H1 (cell line): ENCODE measurements around the gene CDK5. TPM values are rescaled to one million over a fixed set of nuclear protein-coding genes. Genes with fewer than 3 reads are reported as not detected.
A peak's percentile ranks its signal among the peaks of the same experiment; 100 is the strongest.

Experiments
- CTCF ChIA-PET: fragments of 300-600 bp; sonication (Branson Sonifier 250); formaldehyde crosslinking; loops from one replicate; lab custom pipeline; 2021; ENCODE audit not compliant: partially characterized antibody; lab: Charles Lee
- POLR2A ChIA-PET: fragments of 300-600 bp; sonication (Branson Sonifier 250); formaldehyde crosslinking; loops from one replicate; lab custom pipeline; 2021; ENCODE audit warnings: inconsistent platforms; ENCODE audit not compliant: partially characterized antibody; lab: Charles Lee
- DNase-seq, 2 experiments: peaks; one replicate each; pipeline versions ENCODE4 v3.0.0 to v3.0.0-alpha.2; 2010 to 2022; ENCODE audit warnings: low spot score in 2 of 2, low read depth in 1 of 2, mixed read lengths in 1 of 2
- FAIRE-seq: peaks from 2 replicates; lab custom pipeline; 2011; peaks lifted over from hg19 to GRCh38; lab: Jason Lieb, UNC
- H2AFZ ChIP-seq: 2 replicates; pipeline ENCODE4 v1.8.1; 2012; ENCODE audit warnings: low read length, inconsistent platforms
- H2AK5ac ChIP-seq: 2 replicates; pipeline ENCODE4 v1.6.1; 2013; ENCODE audit warnings: low read depth, low read length
- H2BK120ac ChIP-seq: replicated peaks from 2 replicates; pipeline ENCODE3; 2013; ENCODE audit warnings: low read depth, low read length, inconsistent platforms
- H2BK12ac ChIP-seq: 2 replicates; pipeline ENCODE4 v1.6.1; 2013; ENCODE audit warnings: low read depth, low read length
- H2BK15ac ChIP-seq: 2 replicates; pipeline ENCODE4 v1.6.1; 2013; ENCODE audit warnings: low read length
- H2BK20ac ChIP-seq: 2 replicates; pipeline ENCODE4 v1.6.1; 2013; ENCODE audit warnings: low read length
- H2BK5ac ChIP-seq: 2 replicates; pipeline ENCODE4 v1.6.1; 2013; ENCODE audit warnings: low read depth, low read length
- H3K14ac ChIP-seq: 2 replicates; pipeline ENCODE4 v1.6.1; 2013; ENCODE audit warnings: inconsistent platforms; ENCODE audit not compliant: insufficient read length
- H3K18ac ChIP-seq: 2 replicates; pipeline ENCODE4 v1.6.1; 2013; ENCODE audit warnings: low read length; ENCODE audit errors: extremely low read depth
- H3K23ac ChIP-seq: 2 replicates; pipeline ENCODE4 v1.6.1; 2013; ENCODE audit warnings: inconsistent platforms; ENCODE audit not compliant: insufficient read length
- H3K23me2 ChIP-seq: 2 replicates; pipeline ENCODE4 v1.6.1; 2013; ENCODE audit warnings: low read depth, low read length
- H3K27ac ChIP-seq: 2 replicates; pipeline ENCODE4 v1.6.1; 2011; ENCODE audit warnings: low read depth, low read length, inconsistent platforms
- H3K27me3 ChIP-seq, 4 experiments: replicated peaks in 1 of 4; 1 replicate in 1 of 4; 2 replicates in 3 of 4; pipeline versions ENCODE4 v1.6.1 to v1.8.1; 2011 to 2013; ENCODE audit warnings: low read length in 3 of 4, mild to moderate bottlenecking in 3 of 4, inconsistent platforms in 2 of 4, mixed read lengths in 2 of 4, moderate library complexity in 1 of 4; ENCODE audit not compliant: control insufficient read depth in 3 of 4, insufficient read depth in 3 of 4; ENCODE audit errors: extremely low read depth in 1 of 4
- H3K36me3 ChIP-seq, 4 experiments: 2 replicates each; pipeline versions ENCODE4 v1.6.1 to v1.8.1; 2011 to 2013; ENCODE audit warnings: mild to moderate bottlenecking in 4 of 4, low read length in 3 of 4, moderate library complexity in 2 of 4, control low read depth in 1 of 4, inconsistent platforms in 1 of 4; ENCODE audit not compliant: insufficient read depth in 4 of 4, control insufficient read depth in 2 of 4
- H3K4ac ChIP-seq: replicated peaks from 2 replicates; pipeline ENCODE3; 2013; ENCODE audit warnings: low read length, low read depth, mixed read lengths, inconsistent platforms; ENCODE audit not compliant: insufficient read length
- H3K4me1 ChIP-seq, 4 experiments: replicated peaks in 1 of 4; 1 replicate in 1 of 4; 2 replicates in 3 of 4; pipeline versions ENCODE4 v1.6.1 to v1.8.1; 2011 to 2013; ENCODE audit warnings: low read length in 3 of 4, inconsistent platforms in 2 of 4, mixed read lengths in 1 of 4; ENCODE audit not compliant: insufficient read depth in 4 of 4, control insufficient read depth in 3 of 4
- H3K4me2 ChIP-seq, 2 experiments: 2 replicates each; pipeline versions ENCODE4 v1.6.1 to v1.8.1; 2011 to 2013; ENCODE audit warnings: low read depth in 2 of 2, low read length in 2 of 2, control low read depth in 1 of 2, inconsistent platforms in 1 of 2, mild to moderate bottlenecking in 1 of 2; ENCODE audit not compliant: insufficient read depth in 1 of 2
- H3K4me3 ChIP-seq, 4 experiments: fragments of 200-600, 300-600 bp in 1 of 4; sonication (generic), shearing (Covaris generic), sonication (Bioruptor Twin) in 1 of 4; 2 replicates each; pipeline versions ENCODE4 v1.5.1 to v1.8.1; 2011 to 2016; ENCODE audit warnings: low read length in 4 of 4, low read depth in 3 of 4, control low read depth in 2 of 4, inconsistent platforms in 2 of 4, mild to moderate bottlenecking in 2 of 4, mixed read lengths in 1 of 4, moderate library complexity in 1 of 4; ENCODE audit not compliant: insufficient read depth in 2 of 4; ENCODE audit errors: extremely low read depth in 1 of 4
- H3K56ac ChIP-seq: replicated peaks from 2 replicates; pipeline ENCODE3; 2013; ENCODE audit warnings: low read depth, mild to moderate bottlenecking, mixed read lengths, low read length, inconsistent platforms; ENCODE audit not compliant: insufficient read length
- H3K79me1 ChIP-seq: 2 replicates; pipeline ENCODE4 v1.6.1; 2013; ENCODE audit warnings: low read depth, low read length, control low read depth
- H3K79me2 ChIP-seq, 2 experiments: 2 replicates each; pipeline versions ENCODE4 v1.6.1 to v1.8.1; 2012 to 2013; ENCODE audit warnings: low read length in 2 of 2, mild to moderate bottlenecking in 2 of 2, inconsistent platforms in 1 of 2; ENCODE audit not compliant: insufficient read depth in 2 of 2, control insufficient read depth in 1 of 2
- H3K9ac ChIP-seq, 4 experiments: replicated peaks in 1 of 4; 1 replicate in 1 of 4; 2 replicates in 3 of 4; pipeline versions ENCODE4 v1.6.1 to v1.8.1; 2011 to 2013; ENCODE audit warnings: low read depth in 3 of 4, low read length in 3 of 4, control low read depth in 2 of 4, mild to moderate bottlenecking in 2 of 4, moderate library complexity in 2 of 4, inconsistent platforms in 1 of 4; ENCODE audit errors: extremely low read depth in 1 of 4
- H3K9me3 ChIP-seq, 2 experiments: 2 replicates each; pipeline versions ENCODE4 v1.6.1 to v1.8.1; 2012 to 2013; ENCODE audit warnings: mild to moderate bottlenecking in 2 of 2, moderate library complexity in 2 of 2, control low read depth in 1 of 2, inconsistent platforms in 1 of 2, low read depth in 1 of 2, low read length in 1 of 2, mixed read lengths in 1 of 2; ENCODE audit not compliant: insufficient read depth in 2 of 2
- H4K20me1 ChIP-seq, 2 experiments: replicated peaks in 1 of 2; 2 replicates each; pipeline versions ENCODE3 to v1.8.1; 2011 to 2013; ENCODE audit warnings: inconsistent platforms in 2 of 2, low read length in 2 of 2, mild to moderate bottlenecking in 1 of 2; ENCODE audit not compliant: insufficient read depth in 2 of 2, control insufficient read depth in 1 of 2
- H4K5ac ChIP-seq: 2 replicates; pipeline ENCODE4 v1.6.1; 2013; ENCODE audit warnings: low read length, low read depth, mixed read lengths, inconsistent platforms; ENCODE audit not compliant: insufficient read length
- H4K8ac ChIP-seq: 2 replicates; pipeline ENCODE4 v1.8.0; 2013; ENCODE audit warnings: mild to moderate bottlenecking, moderate library complexity, low read length, inconsistent platforms; ENCODE audit not compliant: insufficient read depth; ENCODE audit errors: extremely low read depth
- H4K91ac ChIP-seq: replicated peaks from 2 replicates; pipeline ENCODE3; 2013; ENCODE audit warnings: low read length, mixed read lengths, inconsistent platforms; ENCODE audit not compliant: insufficient read length
- ASH2L ChIP-seq: fragments of 200-600, 300-600 bp; sonication (generic); IDR thresholded peaks from one replicate; pipeline ENCODE4 v1.7.1; 2017; ENCODE audit warnings: low read length
- ATF3 ChIP-seq: IDR thresholded peaks from 2 replicates; pipeline ENCODE4 v1.6.1; 2011; ENCODE audit warnings: low read depth, mild to moderate bottlenecking, low read length; ENCODE audit not compliant: insufficient read depth
- CTBP2 ChIP-seq: IDR thresholded peaks from 2 replicates; pipeline ENCODE4 v1.7.0; 2011; ENCODE audit warnings: borderline replicate concordance, mild to moderate bottlenecking, moderate library complexity, mixed read lengths, low read length; ENCODE audit not compliant: insufficient read depth, insufficient read length
- E2F6 ChIP-seq: IDR thresholded peaks from 2 replicates; pipeline ENCODE4 v1.6.1; 2012; ENCODE audit warnings: inconsistent platforms
- FOSL1 ChIP-seq: IDR thresholded peaks from 2 replicates; pipeline ENCODE4 v1.6.1; 2011; ENCODE audit warnings: mild to moderate bottlenecking, low read depth, low read length, moderate library complexity; ENCODE audit not compliant: insufficient read depth
- KDM1A ChIP-seq: fragments of 200-600, 300-600 bp; sonication (generic); IDR thresholded peaks from 2 replicates; pipeline ENCODE4 v1.7.1; 2016; ENCODE audit warnings: mild to moderate bottlenecking, low read length, borderline replicate concordance
- SIRT6 ChIP-seq: IDR thresholded peaks from one replicate; pipeline ENCODE4 v1.7.1; 2012; ENCODE audit warnings: low read length, inconsistent platforms
- SP1 ChIP-seq: IDR thresholded peaks from 2 replicates; pipeline ENCODE4 v1.6.1; 2011; ENCODE audit warnings: low read depth, low read length
- TAF7 ChIP-seq: optimal IDR thresholded peaks from 2 replicates; pipeline ENCODE3; 2011; ENCODE audit warnings: low read depth, mild to moderate bottlenecking, inconsistent platforms, low read length, moderate library complexity, borderline replicate concordance
- WGBS, 2 experiments: shearing (Covaris generic) in 1 of 2; methylation state at CpG; one replicate each; pipeline versions ENCODE4 v1.1.6 to v1.1.7; 2013 to 2015; ENCODE audit warnings: low lambda C conversion rate in 2 of 2, mixed read lengths in 2 of 2, inconsistent platforms in 1 of 2, low coverage in 1 of 2, missing lambda C conversion rate in 1 of 2; ENCODE audit not compliant: insufficient replicate concordance in 2 of 2, insufficient coverage in 1 of 2, insufficient read length in 1 of 2; ENCODE audit errors: extremely low coverage in 1 of 2, missing lambda C conversion rate in 1 of 2; 5-methylcytosine and 5-hydroxymethylcytosine counted together
- polyA plus RNA-seq, 7 experiments: library from polyadenylated mRNA; depleted of rRNA in 3 of 7; stranded (reverse) in 5 of 7; unstranded in 2 of 7; fragments of >200 nt in 5 of 7; fragments of 200-250 nt in 2 of 7; gene quantifications; 1 replicate in 5 of 7; 2 replicates in 1 of 7; 4 replicates in 1 of 7; pipeline versions ENCODE4 v1.2.1 to v1.2.3, GENCODE V29; 2011 to 2013; ENCODE audit warnings: missing spikeins in 2 of 7, mixed read lengths in 2 of 7
- total RNA-seq: library from RNA; stranded (reverse); fragmentation: NEBNext Ultra II Directional; extraction: Animal tissue kit (Norgen Biotek cat#: 25700); gene quantifications from 2 replicates; pipeline ENCODE4 v1.2.1, GENCODE V29; 2021

CDK5 gene
- total and polyA plus RNA-seq, 2 of the 8 experiments (the other 6 are each of a cell fraction or from before 2014, with no cell fraction given): 22.8 to 37.2 TPM

- Histone ChIP-seq H3K4me1 (peaks cover 9 to 42% (median 32%) of the 10 kb centered on the region in 4 experiments), H2BK15ac (peak within 1 kb of the TSS; percentile 19; the same call in 1 of the 2 replicates), H3K23me2 (peaks cover 33% of the 10 kb centered on the region), H2BK5ac (peak within 1 kb of the TSS; percentile 71), H4K91ac (peak within 1 kb of the TSS; percentile 48), H2BK20ac (peak within 1 kb of the TSS; percentile 34; the same call in 1 of the 2 replicates), H3K4me3 (peak within 1 kb of the TSS; percentile 59 to 91 (median 74)), H3K36me3 (peaks cover 0 to 3% (median 1%) of the 10 kb centered on the region in 4 experiments; a peak in 2 of 8 replicates), H3K56ac (no peak within 1 kb of the TSS), H3K9ac (peak within 1 kb of the TSS in 3 of 4 experiments; percentile 29 to 62 (median 35); a peak in 6 of 7 replicates), H2BK12ac (peak within 1 kb of the TSS; percentile 80; the same call in 1 of the 2 replicates), H3K4me2 (peak within 1 kb of the TSS; percentile 86 to 99), H3K4ac (peak within 1 kb of the TSS; percentile 89), H2BK120ac (no peak within 1 kb of the TSS), H2AK5ac (no peak within 1 kb of the TSS; the same call in 1 of the 2 replicates), H3K79me1 (0 out of 2 replicates have a peak, but pooled peaks cover 3% of the 10 kb centered on the region), H4K5ac (peak within 1 kb of the TSS; percentile 72), H3K27me3 (peaks cover 0 to 9% (median 4%) of the 10 kb centered on the region in 4 experiments; a peak in 5 of 7 replicates), H3K14ac (no peak within 1 kb of the TSS), H4K8ac (peak within 1 kb of the TSS; percentile 45), H4K20me1 (peaks cover 2 to 4% of the 10 kb centered on the region in 2 experiments), H3K27ac (0 out of 2 replicates have a peak within 1 kb of the TSS, but pooled peaks have one; percentile 61), H3K18ac (peak within 1 kb of the TSS; percentile 71), H3K79me2 (peaks cover 0 to 8% of the 10 kb centered on the region in 2 experiments; a peak in 1 of 4 replicates), H3K23ac (no peak within 1 kb of the TSS), H2AFZ (no peak within 1 kb of the TSS), H3K9me3 (no peaks in the 10 kb centered on the region)
- FAIRE-seq (no peak), DNase-seq (peak in 1 of 2 experiments; percentile 88)
- CTCF ChIA-PET: interaction anchor here (0.7 to 9.7 kb wide), 13 partner anchors 18 to 85 kb away, joined by 3 to 88 read pairs (median 5); no protein-coding TSS in a partner anchor
- POLR2A ChIA-PET: interaction anchor here (0.8 to 2.0 kb wide), 11 partner anchors 9 to 51 kb away, joined by 3 to 15 read pairs (median 5); partner anchors contain the start of genes ABCB8 and TMUB1
- WGBS, 2 experiments: 0% methylated on average over 7 of the region's 75 CpGs; no CpG with 5 or more reads in 1 of the 2 experiments
- peak; percentile 49 for TF ChIP-seq CTBP2
- TF ChIP-seq SP1: no peak
- TF ChIP-seq E2F6: no peak
- peak; percentile 87 for TF ChIP-seq ASH2L
- TF ChIP-seq ATF3: no peak
- TF ChIP-seq FOSL1: no peak
- no peak for TF ChIP-seq KDM1A
- TF ChIP-seq TAF7: no peak
- TF ChIP-seq SIRT6: no peak
Measured at GRCh38 chr7:151059367-151060112, 1.8 kb upstream of the CDK5 start, which contains the start of gene SLC4A2. SLC4A2 (plus strand) TSS chr7:151059589; CDS start chr7:151061988, 2,399 bp downstream.
